Neural progenitor cell (in vitro differentiated cells): ENCODE data around the gene THSD4.

Experiments used
- CTCF ChIP-seq: fragments of 200-600 bp; sonication (generic); IDR thresholded peaks from 2 replicates; pipeline ENCODE4 v1.5.1; 2017; ENCODE audit warnings: antibody characterized with exemption, mild to moderate bottlenecking
- EZH2phosphoT487 ChIP-seq: fragments of 200-600 bp; sonication (generic); IDR thresholded peaks from 2 replicates; pipeline ENCODE4 v1.6.1; 2017; ENCODE audit warnings: antibody characterized with exemption

GRCh38 chr15:71800190-71800589 is 684.9 kb downstream of the THSD4 start:
- TF ChIP-seq CTCF (no peak), EZH2phosphoT487 (no peak)
